SHP77 treated with DMSO at 0.1 percent for 48 hours (cell line): ENCODE results near the gene ARCN1.

Source experiments
- DNase-seq: peaks from one replicate; lab custom pipeline; 2025; lab: John Stamatoyannopoulos, UW

Gene ARCN1

DNA sequence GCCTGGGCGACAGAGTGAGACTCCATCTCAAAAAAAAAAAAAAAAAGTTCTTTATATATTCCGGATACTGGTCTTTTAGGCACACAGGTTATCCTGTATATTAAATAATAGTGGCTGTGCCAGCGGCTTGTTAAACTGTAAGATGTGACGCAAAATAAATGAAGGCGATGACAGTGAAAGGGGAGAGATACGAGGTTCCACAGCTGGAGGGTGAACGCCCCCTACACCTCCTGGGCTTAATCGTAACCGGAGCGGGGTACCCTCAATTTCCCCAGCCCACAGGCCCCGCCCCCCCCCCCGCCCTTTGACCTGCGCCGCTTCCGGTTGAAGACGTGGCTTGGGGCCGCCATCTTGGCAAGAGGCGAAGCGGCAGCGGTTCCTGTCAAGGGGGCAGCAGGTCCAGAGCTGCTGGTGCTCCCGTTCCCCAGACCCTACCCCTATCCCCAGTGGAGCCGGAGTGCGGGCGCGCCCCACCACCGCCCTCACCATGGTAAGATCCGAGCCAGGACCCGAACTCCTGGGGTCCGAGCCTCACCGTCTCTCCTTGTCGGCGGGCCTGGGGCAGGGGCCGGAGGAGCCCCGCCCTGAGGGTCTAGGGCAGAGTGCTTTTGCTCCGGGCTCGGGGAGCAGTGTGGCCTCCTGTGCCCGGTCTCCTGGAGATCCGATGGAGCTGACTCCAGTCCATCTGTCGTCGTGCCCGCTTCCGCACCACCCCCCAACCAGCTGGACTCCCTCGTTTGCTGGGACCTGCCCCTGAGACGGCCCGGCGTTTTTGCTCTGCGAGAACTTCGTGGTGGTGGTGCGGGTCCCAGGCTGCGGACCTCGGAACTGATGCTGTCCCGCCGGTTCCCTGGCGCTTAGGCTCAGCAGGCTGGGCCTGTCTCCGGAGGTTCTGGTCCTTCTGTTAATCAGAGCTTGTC lies at the start of gene ARCN1:
TSS of gene ARCN1 (plus strand) at position 349 of the 920 bp plus-strand sequence. CDS start at position 488, 139 bp downstream.
- DNase-seq: no peak

DNA sequence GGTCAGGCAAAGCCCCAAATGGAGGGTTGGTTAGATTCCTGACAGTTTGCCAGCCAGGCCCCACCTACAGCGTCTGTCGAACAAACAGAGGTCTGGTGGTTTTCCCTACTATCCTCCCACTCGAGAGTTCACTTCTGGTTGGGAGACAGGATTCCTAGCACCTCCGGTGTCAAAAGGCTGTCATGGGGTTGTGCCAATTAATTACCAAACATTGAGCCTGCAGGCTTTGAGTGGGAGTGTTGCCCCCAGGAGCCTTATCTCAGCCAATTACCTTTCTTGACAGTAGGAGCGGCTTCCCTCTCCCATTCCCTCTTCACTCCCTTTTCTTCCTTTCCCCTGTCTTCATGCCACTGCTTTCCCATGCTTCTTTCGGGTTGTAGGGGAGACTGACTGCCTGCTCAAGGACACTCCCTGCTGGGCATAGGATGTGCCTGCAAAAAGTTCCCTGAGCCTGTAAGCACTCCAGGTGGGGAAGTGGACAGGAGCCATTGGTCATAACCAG lies 49.6 kb upstream of the ARCN1 start:
- DNase-seq: no peak

DNA sequence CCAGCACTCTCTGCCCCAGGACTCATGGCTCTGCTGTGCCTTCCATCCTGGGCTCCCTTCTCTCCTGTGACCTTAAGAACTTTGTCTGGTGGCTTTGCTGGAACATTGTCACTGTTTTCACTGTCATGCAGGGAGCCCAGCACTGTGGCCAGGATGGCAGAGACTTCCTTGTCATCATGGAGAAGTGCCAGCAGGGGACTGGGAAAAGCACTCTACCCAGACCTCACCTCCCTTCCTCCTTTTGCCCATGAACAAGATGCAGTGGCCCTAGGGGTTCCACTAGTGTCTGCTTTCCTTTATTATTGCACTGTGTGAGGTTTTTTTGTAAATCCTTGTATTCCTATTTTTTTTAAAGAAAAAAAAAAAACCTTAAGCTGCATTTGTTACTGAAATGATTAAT lies 47.9 kb upstream of the ARCN1 start:
- no peak for DNase-seq

DNA sequence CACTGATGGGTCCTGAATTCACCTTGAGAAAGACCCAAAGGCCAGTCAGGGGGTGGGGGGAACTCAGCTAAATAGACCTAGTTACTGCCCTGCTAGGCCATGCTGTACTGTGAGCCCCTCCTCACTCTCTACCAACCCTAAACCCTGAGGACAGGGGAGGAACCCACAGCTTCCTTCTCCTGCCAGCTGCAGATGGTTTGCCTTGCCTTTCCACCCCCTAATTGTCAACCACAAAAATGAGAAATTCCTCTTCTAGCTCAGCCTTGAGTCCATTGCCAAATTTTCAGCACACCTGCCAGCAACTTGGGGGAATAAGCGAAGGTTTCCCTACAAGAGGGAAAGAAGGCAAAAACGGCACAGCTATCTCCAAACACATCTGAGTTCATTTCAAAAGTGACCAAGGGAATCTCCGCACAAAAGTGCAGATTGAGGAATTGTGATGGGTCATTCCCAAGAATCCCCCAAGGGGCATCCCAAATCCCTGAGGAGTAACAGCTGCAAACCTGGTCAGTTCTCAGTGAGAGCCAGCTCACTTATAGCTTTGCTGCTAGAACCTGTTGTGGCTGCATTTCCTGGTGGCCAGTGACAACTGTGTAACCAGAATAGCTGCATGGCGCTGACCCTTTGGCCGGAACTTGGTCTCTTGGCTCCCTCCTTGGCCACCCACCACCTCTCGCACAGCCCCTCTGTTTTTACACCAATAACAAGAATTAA lies 47.3 kb upstream of the ARCN1 start:
- no peak for DNase-seq

DNA sequence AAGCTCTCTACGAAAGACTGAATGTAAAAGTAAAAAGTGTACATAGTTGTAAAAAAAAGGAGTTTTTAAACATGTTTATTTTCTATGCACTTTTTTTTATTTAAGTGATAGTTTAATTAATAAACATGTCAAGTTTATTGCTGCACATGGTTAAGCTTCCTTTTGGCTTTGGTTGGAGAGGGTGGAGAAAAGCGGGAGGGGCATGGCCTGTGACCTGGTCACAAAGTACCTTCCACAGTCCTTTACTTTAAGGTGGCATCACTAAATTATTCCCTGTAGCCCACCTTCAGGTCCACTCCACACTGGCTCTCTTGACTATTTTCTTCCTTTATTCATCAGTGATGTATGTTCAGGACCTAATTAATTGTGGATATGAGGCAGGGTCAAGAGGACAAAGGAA lies 45.5 kb upstream of the ARCN1 start:
- DNase-seq: no peak

DNA sequence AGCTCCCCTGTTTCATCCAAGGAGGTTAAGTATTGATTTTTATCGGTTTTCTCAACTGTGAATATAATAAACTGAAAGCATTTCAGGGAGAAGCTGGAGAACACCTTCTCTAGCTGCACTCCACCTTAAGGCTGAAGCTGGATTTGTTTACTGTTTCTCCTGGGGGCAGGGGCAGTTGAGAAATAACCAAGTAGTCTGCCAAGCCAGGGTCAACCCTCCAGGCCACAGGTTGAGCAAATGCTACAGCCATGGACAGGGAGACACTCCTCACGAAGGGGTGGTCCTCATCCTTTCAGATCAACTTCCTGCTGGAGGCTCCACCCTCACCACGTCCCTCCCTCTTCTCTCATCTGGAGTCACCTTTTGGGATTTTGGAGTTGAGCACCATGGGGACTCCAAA lies 45.1 kb upstream of the ARCN1 start, which contains the start of gene TTC36:
TSS of gene TTC36 (plus strand) at position 366 of the 400 bp plus-strand sequence. CDS start at position 387, 21 bp downstream.
- no peak for DNase-seq

DNA sequence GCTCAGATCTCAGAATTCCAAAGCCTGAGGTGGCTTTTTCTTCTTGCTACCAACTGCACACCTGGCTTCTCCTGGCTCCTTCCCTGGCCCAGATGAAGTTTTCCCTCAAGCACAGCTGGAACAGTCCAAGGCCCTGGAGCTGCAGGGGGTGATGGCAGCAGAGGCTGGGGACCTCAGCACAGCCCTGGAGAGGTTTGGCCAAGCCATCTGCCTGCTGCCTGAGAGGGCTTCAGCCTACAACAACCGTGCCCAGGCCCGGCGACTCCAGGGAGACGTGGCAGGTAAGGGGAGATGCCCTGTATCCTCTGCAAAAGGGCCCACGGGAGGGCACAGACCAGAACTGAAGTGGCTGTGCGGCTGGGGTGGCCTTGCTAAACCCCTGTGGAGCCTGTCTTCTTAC lies 43.7 kb upstream of the ARCN1 start:
- no peak for DNase-seq

DNA sequence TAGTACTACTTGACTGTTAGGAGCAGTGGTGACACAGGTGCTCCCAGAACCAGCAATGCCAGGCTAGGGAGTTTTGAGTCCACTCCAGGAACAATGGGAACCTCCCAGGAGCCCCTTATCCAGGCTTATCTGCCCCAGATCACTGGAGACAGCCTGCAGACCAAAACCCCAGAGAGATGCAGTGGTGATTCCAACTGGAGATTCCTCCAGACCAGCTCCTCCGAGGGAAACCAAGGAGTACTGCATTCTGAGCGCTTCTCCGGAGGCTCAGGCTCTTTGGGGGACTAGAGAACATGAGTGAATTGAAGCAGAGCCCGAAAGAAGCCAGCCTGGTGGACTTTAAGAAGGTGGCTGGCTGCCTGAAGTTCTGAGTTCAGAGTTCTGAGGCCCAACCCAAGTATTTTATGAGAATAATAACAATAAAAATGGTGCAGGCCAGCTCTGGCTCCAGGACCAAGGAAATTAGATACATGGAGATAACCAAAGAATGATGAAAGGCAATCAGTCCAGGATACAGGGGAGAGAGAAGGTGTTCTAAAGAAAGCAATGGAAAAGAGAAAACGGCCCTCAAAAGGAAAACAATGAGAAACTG lies 42.5 kb upstream of the ARCN1 start:
- DNase-seq: no peak

DNA sequence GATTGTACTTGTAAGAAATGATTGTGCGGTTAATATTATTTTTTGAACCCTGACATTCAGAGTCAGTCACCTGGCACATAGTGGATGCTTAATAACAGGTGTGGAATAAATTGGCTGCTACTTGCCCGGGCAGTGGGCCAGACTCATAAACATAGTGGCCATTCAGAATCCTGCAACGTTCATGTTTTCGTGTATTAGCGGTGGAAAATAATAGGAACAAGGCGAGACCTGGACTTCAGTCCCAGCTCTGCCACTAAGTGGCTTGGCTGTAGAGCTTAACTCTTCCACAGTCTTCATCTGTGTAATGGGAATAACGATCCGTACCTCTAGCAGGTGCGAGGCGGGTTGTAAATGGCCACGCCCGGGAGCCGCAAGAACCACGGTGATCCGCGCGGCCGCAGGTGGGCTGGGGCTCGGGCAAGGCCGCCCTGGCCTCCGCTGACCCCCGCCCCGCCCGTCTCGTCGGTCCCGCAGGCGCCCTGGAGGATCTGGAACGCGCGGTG lies 42.0 kb upstream of the ARCN1 start:
- DNase-seq: peak; percentile 28

DNA sequence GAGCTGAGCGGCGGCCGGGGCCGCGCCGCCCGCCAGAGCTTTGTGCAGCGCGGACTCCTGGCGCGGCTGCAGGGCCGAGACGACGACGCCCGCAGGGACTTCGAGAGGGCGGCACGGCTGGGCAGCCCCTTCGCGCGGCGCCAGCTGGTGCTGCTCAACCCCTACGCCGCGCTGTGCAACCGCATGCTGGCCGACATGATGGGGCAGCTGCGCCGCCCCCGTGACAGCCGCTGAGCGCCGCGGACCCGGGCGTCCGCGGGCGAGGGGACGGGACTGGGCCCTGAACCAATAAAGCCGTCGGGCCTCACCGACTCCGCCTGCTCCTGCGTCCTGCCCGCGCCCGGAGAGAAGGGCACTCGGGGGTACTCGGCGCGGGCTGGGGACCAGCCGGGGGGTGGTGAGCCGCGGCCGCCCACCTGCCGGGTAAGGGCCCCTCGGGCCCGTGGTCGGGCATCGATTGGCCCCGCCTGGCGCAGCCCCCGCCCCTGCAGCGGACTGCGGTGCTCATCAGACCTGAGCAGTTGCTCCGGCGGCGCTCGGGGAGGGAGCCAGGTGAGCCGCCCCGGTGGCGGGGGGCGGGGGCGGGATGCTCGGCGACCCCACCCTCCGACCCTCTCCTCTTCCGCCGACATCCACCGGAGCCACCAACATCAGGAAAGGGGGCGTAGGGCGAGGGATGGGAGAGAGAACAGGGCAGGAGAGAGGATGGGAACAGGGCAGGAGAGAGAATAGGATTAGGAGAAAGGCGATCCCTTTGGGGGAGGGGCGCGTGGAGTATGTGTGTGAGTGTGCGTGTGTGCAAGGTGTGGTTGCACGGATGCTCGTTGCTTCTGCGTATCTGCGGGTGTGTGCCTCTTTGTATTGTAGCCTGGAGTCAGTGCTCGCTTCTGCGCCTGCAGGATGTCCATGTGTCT lies 41.3 kb upstream of the ARCN1 start, which contains the start of gene TMEM25:
TSS of gene TMEM25 (plus strand) at position 510 of the 914 bp plus-strand sequence. CDS start 610 bp downstream, outside the sequence.
- DNase-seq: peak; percentile 21

DNA sequence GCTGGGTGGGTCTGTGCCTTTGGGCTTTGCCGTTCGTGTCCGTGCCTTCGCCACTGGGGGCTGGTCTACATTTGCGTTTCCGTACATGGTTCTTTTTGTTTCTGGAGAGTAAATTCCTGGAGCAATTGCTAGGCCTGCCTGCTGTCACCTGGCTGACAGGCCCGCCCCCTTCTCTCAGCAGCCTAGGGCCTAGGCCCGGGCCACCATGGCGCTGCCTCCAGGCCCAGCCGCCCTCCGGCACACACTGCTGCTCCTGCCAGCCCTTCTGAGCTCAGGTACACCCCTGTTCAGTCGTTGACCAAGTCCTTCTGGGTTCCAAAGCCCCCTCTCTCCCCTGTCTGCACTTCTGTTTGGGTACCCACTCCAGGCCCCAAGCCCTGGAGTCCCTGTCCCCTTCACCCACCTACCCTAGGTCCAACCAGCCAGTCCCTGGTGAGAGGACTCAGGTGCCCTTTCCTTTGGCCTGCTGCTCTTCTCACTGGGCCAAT lies 40.6 kb upstream of the ARCN1 start:
- no peak for DNase-seq

DNA sequence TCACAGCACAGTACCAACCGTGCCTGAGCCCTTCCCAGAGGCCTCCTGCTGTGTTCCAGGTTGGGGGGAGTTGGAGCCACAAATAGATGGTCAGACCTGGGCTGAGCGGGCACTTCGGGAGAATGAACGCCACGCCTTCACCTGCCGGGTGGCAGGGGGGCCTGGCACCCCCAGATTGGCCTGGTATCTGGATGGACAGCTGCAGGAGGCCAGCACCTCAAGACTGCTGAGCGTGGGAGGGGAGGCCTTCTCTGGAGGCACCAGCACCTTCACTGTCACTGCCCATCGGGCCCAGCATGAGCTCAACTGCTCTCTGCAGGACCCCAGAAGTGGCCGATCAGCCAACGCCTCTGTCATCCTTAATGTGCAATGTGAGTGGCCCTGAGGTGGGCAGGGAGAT lies 40.1 kb upstream of the ARCN1 start:
- DNase-seq: no peak

DNA sequence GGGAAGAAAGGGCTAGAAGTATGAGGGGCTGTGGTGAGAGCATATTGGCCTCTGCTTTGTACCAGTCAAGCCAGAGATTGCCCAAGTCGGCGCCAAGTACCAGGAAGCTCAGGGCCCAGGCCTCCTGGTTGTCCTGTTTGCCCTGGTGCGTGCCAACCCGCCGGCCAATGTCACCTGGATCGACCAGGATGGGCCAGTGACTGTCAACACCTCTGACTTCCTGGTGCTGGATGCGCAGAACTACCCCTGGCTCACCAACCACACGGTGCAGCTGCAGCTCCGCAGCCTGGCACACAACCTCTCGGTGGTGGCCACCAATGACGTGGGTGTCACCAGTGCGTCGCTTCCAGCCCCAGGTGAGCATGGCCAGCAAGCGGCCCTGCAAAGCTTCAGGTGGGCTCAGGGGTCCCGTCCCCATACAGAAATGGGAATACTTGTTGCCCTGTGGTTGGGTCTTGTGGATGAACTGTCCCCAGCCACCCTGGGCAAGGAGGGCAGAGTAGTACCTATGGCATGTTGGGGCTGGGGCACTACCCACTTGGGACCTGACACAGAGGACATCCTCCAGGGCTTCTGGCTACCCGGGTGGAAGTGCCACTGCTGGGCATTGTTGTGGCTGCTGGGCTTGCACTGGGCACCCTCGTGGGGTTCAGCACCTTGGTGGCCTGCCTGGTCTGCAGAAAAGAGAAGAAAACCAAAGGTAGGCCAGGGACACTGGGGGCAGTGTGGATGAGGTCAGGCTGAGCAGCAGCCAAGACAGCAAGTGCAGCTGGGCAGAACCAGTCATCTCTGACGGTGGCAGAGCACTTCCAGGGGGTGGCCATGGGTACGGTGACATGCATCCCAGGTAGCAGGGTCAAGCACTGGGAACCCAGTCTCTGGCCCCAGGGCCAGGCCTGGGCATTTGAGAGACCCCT lies 39.1 kb upstream of the ARCN1 start:
- DNase-seq: no peak

DNA sequence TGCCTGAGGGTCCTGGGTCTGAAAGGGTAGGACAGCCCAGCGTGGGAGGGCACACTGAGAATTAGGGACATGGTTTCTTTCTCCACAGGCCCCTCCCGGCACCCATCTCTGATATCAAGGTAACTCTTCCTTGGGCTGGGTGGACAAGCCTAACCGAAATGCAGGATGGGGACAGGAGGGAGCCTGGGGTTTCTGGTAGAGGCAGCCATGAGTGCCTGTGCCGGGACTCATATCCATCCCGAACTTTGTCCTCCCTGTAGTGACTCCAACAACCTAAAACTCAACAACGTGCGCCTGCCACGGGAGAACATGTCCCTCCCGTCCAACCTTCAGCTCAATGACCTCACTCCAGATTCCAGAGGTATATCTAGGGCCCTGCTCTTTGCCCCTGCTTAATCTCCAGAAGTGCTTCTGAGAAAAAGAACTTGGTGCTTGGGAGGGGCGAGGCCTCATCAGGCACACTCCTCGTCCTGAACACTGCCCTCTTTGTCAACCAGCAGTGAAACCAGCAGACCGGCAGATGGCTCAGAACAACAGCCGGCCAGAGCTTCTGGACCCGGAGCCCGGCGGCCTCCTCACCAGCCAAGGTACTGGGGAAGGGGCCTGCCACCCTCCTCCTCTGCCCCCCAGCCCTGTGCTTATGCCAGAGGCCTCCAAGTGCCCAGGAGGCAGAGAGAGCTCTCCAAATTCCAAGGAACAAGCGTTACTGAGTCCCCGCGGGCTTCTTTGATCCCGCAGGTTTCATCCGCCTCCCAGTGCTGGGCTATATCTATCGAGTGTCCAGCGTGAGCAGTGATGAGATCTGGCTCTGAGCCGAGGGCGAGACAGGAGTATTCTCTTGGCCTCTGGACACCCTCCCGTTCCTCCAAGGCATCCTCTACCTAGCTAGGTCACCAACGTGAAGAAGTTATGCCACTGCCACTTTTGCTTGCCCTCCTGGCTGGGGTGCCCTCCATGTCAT lies 38.2 kb upstream of the ARCN1 start:
- no peak for DNase-seq

DNA sequence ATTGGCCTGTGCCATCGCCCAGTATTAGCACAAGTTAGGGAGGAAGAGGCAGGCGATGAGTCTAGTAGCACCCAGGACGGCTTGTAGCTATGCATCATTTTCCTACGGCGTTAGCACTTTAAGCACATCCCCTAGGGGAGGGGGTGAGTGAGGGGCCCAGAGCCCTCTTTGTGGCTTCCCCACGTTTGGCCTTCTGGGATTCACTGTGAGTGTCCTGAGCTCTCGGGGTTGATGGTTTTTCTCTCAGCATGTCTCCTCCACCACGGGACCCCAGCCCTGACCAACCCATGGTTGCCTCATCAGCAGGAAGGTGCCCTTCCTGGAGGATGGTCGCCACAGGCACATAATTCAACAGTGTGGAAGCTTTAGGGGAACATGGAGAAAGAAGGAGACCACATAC lies 36.9 kb upstream of the ARCN1 start:
- no peak for DNase-seq

DNA sequence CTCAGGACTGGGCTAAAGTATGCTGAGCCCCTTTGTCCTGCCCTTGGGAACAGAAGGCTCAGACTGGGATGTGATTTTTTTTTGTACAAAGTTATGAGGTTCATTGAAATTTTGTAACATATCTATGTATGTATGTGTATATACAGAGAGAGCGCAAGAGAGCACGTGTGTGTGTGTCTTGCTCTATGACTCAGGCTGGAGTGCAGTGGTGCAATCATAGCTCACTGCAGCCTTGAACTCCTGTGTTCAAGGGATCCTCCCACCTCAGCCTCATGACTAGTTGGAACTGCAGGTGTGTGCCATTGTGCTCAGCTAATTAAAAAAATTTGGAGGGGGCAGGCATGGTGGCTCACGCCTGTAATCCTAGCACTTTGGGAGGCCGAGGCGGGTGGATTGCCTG lies 35.5 kb upstream of the ARCN1 start:
- DNase-seq: no peak

DNA sequence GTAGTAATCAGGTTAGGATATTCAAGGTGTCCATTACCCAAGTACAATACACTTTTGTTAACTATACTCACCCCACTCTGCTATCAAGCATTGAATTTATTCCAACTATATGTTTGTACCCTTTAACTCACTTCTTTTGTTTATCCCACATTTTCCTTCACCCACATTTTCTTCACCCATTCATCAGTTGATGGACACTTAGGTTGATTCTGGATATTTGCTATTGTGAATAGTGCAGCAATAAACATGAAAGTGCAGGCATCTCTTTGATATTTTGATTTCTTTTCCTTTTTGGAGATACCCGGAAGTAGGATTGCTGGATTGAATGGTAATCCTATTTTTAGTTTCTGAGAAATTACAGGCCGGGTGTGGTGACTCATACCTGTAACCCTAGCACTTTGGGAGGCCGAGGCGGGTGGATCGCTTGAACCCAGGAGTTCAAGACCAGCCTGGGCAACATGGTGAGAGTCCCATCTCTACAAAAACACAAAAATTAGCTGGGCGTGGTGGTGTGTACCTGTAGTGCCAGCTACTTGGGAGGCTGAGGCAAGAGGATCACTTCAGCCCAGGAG lies 34.7 kb upstream of the ARCN1 start:
- DNase-seq: no peak

DNA sequence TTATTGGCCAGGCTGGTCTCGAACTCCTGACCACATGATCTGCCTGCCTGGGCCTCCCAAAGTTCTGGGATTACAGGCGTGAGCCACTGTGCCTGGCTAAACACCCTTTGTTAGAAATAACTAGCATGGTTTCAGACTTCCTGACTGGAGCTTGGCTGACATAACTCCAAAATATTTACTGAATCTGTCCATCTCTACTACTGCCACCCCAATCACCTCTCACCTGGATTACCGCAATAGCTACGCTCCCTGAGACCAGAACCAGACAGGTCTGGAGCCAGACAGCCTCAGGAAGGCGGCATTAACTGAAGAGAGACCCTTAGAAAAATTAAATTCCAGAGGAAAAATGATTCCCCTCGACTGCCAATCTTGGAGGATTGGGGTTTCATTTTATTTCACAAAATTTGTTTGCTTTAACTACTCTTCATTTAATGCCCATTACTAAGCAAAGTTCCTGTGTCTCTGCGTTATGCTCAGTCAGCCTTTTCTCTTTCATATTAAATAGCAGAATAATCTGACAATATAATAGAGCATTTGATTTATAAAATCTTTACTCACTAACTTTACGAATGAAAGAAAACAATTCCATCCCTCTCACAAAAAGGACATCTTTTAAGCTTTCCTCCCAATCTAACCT lies 28.1 kb upstream of the ARCN1 start:
- DNase-seq: no peak
